Activated CD4-positive, alpha-beta memory T cell treated with anti-CD3 and anti-CD28 coated beads for 36 hours (primary cell): ENCODE data around the gene STK26. TPM values are rescaled to one million over a fixed set of nuclear protein-coding genes. Genes with fewer than 3 reads are reported as not detected.
A peak's percentile ranks its signal among the peaks of the same experiment; 100 is the strongest.
"Not testable (repeated sequence)": the region's sequence is repeated elsewhere in the genome, so short reads cannot be mapped to it uniquely, and the experiment has no call there.

Experiments
- CTCF ChIA-PET: fragments of 350-600 bp; sonication (Branson Sonifier 250); formaldehyde crosslinking; loops from one replicate; lab custom pipeline; 2021; ENCODE audit warnings: antibody characterized with exemption, inconsistent platforms; lab: Charles Lee
- POLR2A ChIA-PET: fragments of 350-600 bp; sonication (Branson Sonifier 250); formaldehyde crosslinking; loops from one replicate; lab custom pipeline; 2021; ENCODE audit warnings: antibody characterized with exemption; lab: Charles Lee
- DNase-seq: peaks from one replicate; pipeline ENCODE4 v3.0.0-alpha.2; 2020
- H3K27ac Mint-ChIP-seq: one replicate; pipeline ENCODE4 v1.8.0; 2021; ENCODE audit warnings: mixed read lengths
- H3K27me3 Mint-ChIP-seq: one replicate; pipeline ENCODE4 v1.8.0; 2021; ENCODE audit warnings: mixed read lengths
- H3K36me3 Mint-ChIP-seq: one replicate; pipeline ENCODE4 v1.8.0; 2021; ENCODE audit warnings: mixed read lengths
- H3K4me1 Mint-ChIP-seq: one replicate; pipeline ENCODE4 v1.8.0; 2021; ENCODE audit warnings: low read depth, mixed read lengths
- H3K4me3 Mint-ChIP-seq: one replicate; pipeline ENCODE4 v1.8.0; 2021; ENCODE audit warnings: mild to moderate bottlenecking, mixed read lengths
- H3K9me3 Mint-ChIP-seq: one replicate; pipeline ENCODE4 v1.8.0; 2021; ENCODE audit warnings: mixed read lengths
- intact Hi-C: fragments of 100-400 bp; cut with micrococcal nuclease; formaldehyde crosslinking; loops from one replicate; pipeline ENCODE4 v1.15.1; 2023
- total RNA-seq, 2 experiments: library from RNA; stranded (reverse); gene quantifications; one replicate each; pipeline ENCODE4 v1.2.3, GENCODE V29; 2021

The STK26 gene
- total RNA-seq, result 10 to 100 TPM; 60.9 to 64.0 TPM

- POLR2A ChIA-PET, result interaction anchor here (0.7 to 1.4 kb wide), 6 partner anchors 10 to 195 kb away, joined by 3 read pairs; no protein-coding TSS in a partner anchor
- Mint-ChIP-seq H3K27ac (peak within 1 kb of the TSS; percentile 94), H3K4me1 (peaks cover 29% of the 10 kb centered on the region), H3K27me3 (no peaks in the 10 kb centered on the region), H3K9me3 (no peaks in the 10 kb centered on the region), H3K36me3 (peaks cover 5% of the 10 kb centered on the region), H3K4me3 (peak within 1 kb of the TSS; percentile 85)
- CTCF ChIA-PET, result interaction anchor here (0.7 to 1.4 kb wide), 5 partner anchors 48 to 531 kb away, joined by 3 to 7 read pairs (median 4); partner anchors contain the start of gene RAP2C
- intact Hi-C loops, result loop anchor here (1.0 to 5.0 kb wide), 6 partner anchors 36 to 459 kb away; partner anchors contain the start of gene RAP2C
- DNase-seq, result peak; percentile 84
These were observed at the start of gene STK26 for GRCh38 chrX:132022967-132023895. Gene STK26 (plus strand): TSS chrX:132023302. CDS start chrX:132023618, 316 bp downstream.

GRCh38 chrX:131975851-131976250 is 47.3 kb upstream of the STK26 start:
- no peaks in the 10 kb centered on the region for H3K27me3 Mint-ChIP-seq
- H3K9me3 Mint-ChIP-seq, result no peaks in the 10 kb centered on the region
- ChIA-PET POLR2A (no interaction called here), CTCF (no interaction called here)
- intact Hi-C loops, result no loop called here
- no peak for DNase-seq
- H3K36me3 Mint-ChIP-seq, result no peaks in the 10 kb centered on the region
- H3K4me1 Mint-ChIP-seq, result peaks cover 4% of the 10 kb centered on the region
- H3K4me3 Mint-ChIP-seq, result no peak overlapping the region
- H3K27ac Mint-ChIP-seq, result no peak overlapping the region

DNA sequence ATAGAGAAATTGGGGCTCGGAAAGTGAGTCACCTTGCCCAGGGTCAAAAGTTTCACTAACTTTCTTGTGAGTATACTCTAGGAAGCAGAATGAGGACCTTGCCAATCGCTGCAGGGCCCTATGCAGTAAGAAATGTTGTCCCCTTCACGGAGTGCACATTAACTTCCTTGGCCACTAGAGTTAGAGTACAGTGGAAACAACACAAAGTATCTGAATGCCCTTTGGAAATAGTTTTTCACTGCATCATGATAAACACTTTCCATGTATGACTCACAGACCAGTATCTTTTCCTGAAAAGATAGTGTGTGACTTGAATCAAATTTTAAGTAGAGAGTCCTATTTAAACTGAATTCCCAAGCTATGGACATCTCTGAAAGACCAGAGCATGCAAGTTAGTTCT is 45.5 kb upstream of the STK26 start:
- H3K27me3 Mint-ChIP-seq, result no peaks in the 10 kb centered on the region
- intact Hi-C loops, result no loop called here
- no peak for DNase-seq
- ChIA-PET POLR2A (no interaction called here), CTCF (no interaction called here)
- H3K9me3 Mint-ChIP-seq, result no peaks in the 10 kb centered on the region
- H3K27ac Mint-ChIP-seq, result no peak overlapping the region
- no peak overlapping the region for H3K4me3 Mint-ChIP-seq
- H3K36me3 Mint-ChIP-seq, result no peaks in the 10 kb centered on the region
- H3K4me1 Mint-ChIP-seq, result peaks cover 10% of the 10 kb centered on the region

DNA sequence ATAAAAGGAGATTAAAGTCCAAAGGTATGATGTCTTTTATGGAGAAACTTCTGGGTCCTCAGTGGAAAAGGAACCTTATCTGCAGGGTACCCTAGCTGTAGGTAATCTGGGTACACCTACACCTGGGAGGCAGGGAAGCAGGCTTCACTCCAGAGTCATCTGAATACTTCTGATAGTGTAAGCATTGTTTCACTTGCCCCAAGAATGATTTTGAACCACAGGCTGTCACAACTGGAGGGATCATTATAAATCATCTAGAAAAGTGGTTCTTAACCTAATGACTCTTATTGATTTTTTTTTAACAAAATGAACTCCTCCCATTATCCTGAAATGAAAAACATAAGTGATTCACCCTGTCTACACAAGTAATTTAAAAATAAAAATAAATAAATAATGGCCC is 44.0 kb upstream of the STK26 start:
- Mint-ChIP-seq H3K36me3 (no peaks in the 10 kb centered on the region), H3K4me3 (no peak overlapping the region), H3K9me3 (no peaks in the 10 kb centered on the region), H3K27me3 (no peaks in the 10 kb centered on the region), H3K27ac (no peak overlapping the region), H3K4me1 (peaks cover 17% of the 10 kb centered on the region)
- CTCF ChIA-PET, result no interaction called here
- intact Hi-C loops, result no loop called here
- DNase-seq, result no peak
- POLR2A ChIA-PET, result no interaction called here

GRCh38 chrX:131985526-131986049 is 37.5 kb upstream of the STK26 start:
- H3K9me3 Mint-ChIP-seq, result no peaks in the 10 kb centered on the region
- no peak overlapping the region for H3K4me3 Mint-ChIP-seq
- CTCF ChIA-PET, result no interaction called here
- no peaks in the 10 kb centered on the region for H3K36me3 Mint-ChIP-seq
- intact Hi-C loops, result loop anchor here (2.0 to 5.0 kb wide), 3 partner anchors 31 to 158 kb away; partner anchors contain the start of gene STK26
- H3K27me3 Mint-ChIP-seq, result no peaks in the 10 kb centered on the region
- H3K4me1 Mint-ChIP-seq, result peaks cover 46% of the 10 kb centered on the region
- DNase-seq, result peak; percentile 30
- peak overlapping the region; percentile 44 for H3K27ac Mint-ChIP-seq
- POLR2A ChIA-PET, result interaction anchor here (1.0 kb wide), 1 partner anchor 38 kb away, joined by 3 read pairs; no protein-coding TSS in a partner anchor

GRCh38 chrX:131987252-131987651 is 35.9 kb upstream of the STK26 start:
- CTCF ChIA-PET, result no interaction called here
- H3K4me1 Mint-ChIP-seq, result peaks cover 43% of the 10 kb centered on the region
- no peaks in the 10 kb centered on the region for H3K36me3 Mint-ChIP-seq
- H3K4me3 Mint-ChIP-seq, result peak overlapping the region; percentile 42
- peak; percentile 9 for DNase-seq
- H3K27ac Mint-ChIP-seq, result peak overlapping the region; percentile 88
- no peaks in the 10 kb centered on the region for H3K27me3 Mint-ChIP-seq
- POLR2A ChIA-PET, result interaction anchor here (0.8 kb wide), 1 partner anchor 35 kb away, joined by 3 read pairs; no protein-coding TSS in a partner anchor
- intact Hi-C loops, result loop anchor here (1.0 to 5.0 kb wide), 5 partner anchors 14 to 230 kb away; partner anchors contain the start of gene STK26
- no peaks in the 10 kb centered on the region for H3K9me3 Mint-ChIP-seq

DNA sequence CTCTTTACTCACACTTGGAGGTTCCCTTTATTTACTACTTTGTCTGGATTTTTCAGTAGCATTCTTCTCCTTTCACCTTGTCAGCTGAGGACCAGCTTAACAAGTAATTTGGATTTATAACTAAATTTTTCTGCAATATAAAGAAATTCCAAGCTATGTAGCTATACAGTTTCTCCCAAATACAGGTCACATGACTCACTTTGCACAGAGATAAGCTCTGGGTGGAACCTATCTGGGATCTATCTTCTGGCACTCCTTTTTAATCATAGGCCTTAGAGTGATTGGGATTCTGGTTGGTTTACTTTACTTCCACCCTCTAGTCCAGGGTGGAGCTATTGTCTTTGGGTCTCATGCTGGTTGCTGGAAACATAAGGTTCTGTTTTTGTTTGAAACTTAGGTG is 34.9 kb upstream of the STK26 start:
- Mint-ChIP-seq H3K27ac (no peak overlapping the region), H3K4me3 (no peak overlapping the region), H3K4me1 (peaks cover 34% of the 10 kb centered on the region), H3K9me3 (no peaks in the 10 kb centered on the region), H3K27me3 (no peaks in the 10 kb centered on the region), H3K36me3 (no peaks in the 10 kb centered on the region)
- intact Hi-C loops, result loop anchor here (5.0 kb wide), 1 partner anchor 161 kb away; no protein-coding TSS in a partner anchor
- ChIA-PET POLR2A (no interaction called here), CTCF (no interaction called here)
- no peak for DNase-seq

DNA sequence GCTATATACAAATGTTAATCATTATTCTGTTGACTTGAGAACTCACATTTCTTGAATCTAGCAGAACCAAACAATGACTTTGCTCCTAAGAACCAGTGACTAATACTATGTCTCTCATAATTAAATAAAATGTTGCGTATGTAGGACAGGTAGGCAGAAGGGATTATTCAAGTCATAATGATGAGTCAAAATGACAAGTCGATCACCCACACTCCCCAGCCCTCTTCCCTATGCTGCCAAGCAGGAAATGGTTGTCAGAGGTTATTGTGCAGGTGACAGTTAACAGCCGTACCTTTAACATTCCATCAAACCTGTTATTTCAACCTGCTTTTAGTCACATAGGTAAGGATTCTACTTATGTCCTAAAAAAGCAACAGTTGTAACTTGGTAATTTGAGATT is 22.0 kb upstream of the STK26 start:
- POLR2A ChIA-PET, result no interaction called here
- peaks cover 26% of the 10 kb centered on the region for H3K4me1 Mint-ChIP-seq
- no peaks in the 10 kb centered on the region for H3K9me3 Mint-ChIP-seq
- H3K36me3 Mint-ChIP-seq, result no peaks in the 10 kb centered on the region
- no peak overlapping the region for H3K27ac Mint-ChIP-seq
- DNase-seq, result peak; percentile 47
- H3K27me3 Mint-ChIP-seq, result no peaks in the 10 kb centered on the region
- H3K4me3 Mint-ChIP-seq, result no peak overlapping the region
- CTCF ChIA-PET, result no interaction called here
- intact Hi-C loops, result loop anchor here (1.0 kb wide), 1 partner anchor 14 kb away; no protein-coding TSS in a partner anchor

- Mint-ChIP-seq H3K27me3 (no peaks in the 10 kb centered on the region), H3K4me3 (no peak overlapping the region), H3K9me3 (no peaks in the 10 kb centered on the region), H3K27ac (no peak overlapping the region), H3K4me1 (peaks cover 26% of the 10 kb centered on the region), H3K36me3 (no peaks in the 10 kb centered on the region)
- POLR2A ChIA-PET, result no interaction called here
- no peak for DNase-seq
- CTCF ChIA-PET, result no interaction called here
- intact Hi-C loops, result no loop called here
These were observed 18.4 kb upstream of the STK26 start for GRCh38 chrX:132004728-132005127.

- ChIA-PET CTCF (no interaction called here), POLR2A (no interaction called here)
- Mint-ChIP-seq H3K27ac (no peak overlapping the region), H3K4me1 (peaks cover 6% of the 10 kb centered on the region), H3K9me3 (no peaks in the 10 kb centered on the region), H3K36me3 (no peaks in the 10 kb centered on the region), H3K4me3 (no peak overlapping the region), H3K27me3 (no peaks in the 10 kb centered on the region)
- DNase-seq, result no peak
- intact Hi-C loops, result no loop called here
These were observed 13.8 kb upstream of the STK26 start for GRCh38 chrX:132009350-132009749.

DNA sequence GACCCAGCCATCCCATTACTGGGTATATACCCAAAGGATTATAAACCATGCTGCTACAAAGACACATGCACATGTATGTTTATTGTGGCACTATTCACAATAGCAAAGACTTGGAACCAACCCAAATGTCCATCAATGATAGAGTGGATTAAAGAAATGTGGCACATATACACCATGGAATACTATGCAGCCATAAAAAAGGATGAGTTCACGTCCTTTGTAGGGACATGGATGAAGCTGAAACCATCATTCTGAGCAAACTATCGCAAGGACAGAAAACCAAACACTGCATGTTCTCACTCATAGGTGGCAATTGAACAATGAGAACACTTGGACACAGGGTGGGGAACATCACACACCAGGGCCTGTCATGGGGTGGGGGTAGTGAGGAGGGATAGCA is 12.9 kb upstream of the STK26 start:
- H3K9me3 Mint-ChIP-seq, CTCF ChIA-PET, H3K27ac Mint-ChIP-seq, H3K36me3 Mint-ChIP-seq, H3K4me3 Mint-ChIP-seq, intact Hi-C loops, H3K4me1 Mint-ChIP-seq, H3K27me3 Mint-ChIP-seq, DNase-seq, POLR2A ChIA-PET: not testable (repeated sequence)

DNA sequence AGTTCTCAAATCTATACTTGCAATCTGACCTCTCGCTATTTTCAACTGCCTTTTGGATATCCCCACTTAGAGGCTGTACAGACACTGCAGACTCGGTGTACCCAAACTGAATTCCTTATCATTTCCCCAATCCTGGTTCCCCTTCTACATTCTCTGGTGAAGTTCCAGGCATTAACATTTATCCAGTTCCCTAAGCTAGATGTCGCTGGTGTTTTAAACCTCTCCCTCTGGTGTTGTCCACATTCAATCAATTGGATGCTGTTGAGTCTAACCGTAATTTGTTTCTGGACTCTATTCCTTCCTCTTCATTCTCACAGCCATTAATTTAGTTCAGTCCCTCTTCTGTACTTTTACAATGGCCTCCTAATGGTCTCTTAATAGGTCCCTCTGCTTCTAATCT is 7.2 kb upstream of the STK26 start:
- CTCF ChIA-PET, result no interaction called here

More for the DNA sequence above, 7.2 kb upstream of the STK26 start:
- POLR2A ChIA-PET, result no interaction called here
- Mint-ChIP-seq H3K4me3 (no peak overlapping the region), H3K36me3 (no peaks in the 10 kb centered on the region), H3K9me3 (no peaks in the 10 kb centered on the region), H3K4me1 (peaks cover 15% of the 10 kb centered on the region), H3K27me3 (no peaks in the 10 kb centered on the region), H3K27ac (no peak overlapping the region)
- intact Hi-C loops, result no loop called here
- DNase-seq, result no peak
